Neutrophil (primary cell): ENCODE results near the gene WNT3A.

Experiments
- H3K27ac ChIP-seq: fragments of 200-600 bp; sonication (generic); 2 replicates; pipeline ENCODE4 v1.5.1; 2016; ENCODE audit warnings: mild to moderate bottlenecking, moderate library complexity
- H3K27me3 ChIP-seq: fragments of 200-600 bp; sonication (generic); 2 replicates; pipeline ENCODE4 v1.6.0; 2016; ENCODE audit warnings: mild to moderate bottlenecking
- H3K36me3 ChIP-seq: fragments of 200-600 bp; sonication (generic); 2 replicates; pipeline ENCODE4 v1.5.1; 2017
- H3K4me1 ChIP-seq, 2 experiments: fragments of 200-600 bp in 1 of 2; sonication (generic) in 1 of 2; 1 replicate in 1 of 2; 2 replicates in 1 of 2; pipeline versions ENCODE4 v1.5.1 to v1.6.1; 2013 to 2016; ENCODE audit warnings: low read depth in 1 of 2, low read length in 1 of 2, mild to moderate bottlenecking in 1 of 2, moderate library complexity in 1 of 2; ENCODE audit not compliant: control insufficient read depth in 1 of 2, insufficient read depth in 1 of 2
- H3K4me3 ChIP-seq, 2 experiments: fragments of 200-600 bp in 1 of 2; sonication (generic) in 1 of 2; 1 replicate in 1 of 2; 2 replicates in 1 of 2; pipeline ENCODE4 v1.5.1; 2013 to 2016; ENCODE audit warnings: low read depth in 1 of 2, low read length in 1 of 2, mild to moderate bottlenecking in 1 of 2, moderate library complexity in 1 of 2
- H3K9me3 ChIP-seq: fragments of 200-600 bp; sonication (generic); 2 replicates; pipeline ENCODE4 v1.5.1; 2016
- TF ChIP-seq, protein P1 (sequence below): fragments of 200-600 bp; sonication (generic); IDR thresholded peaks from 2 replicates; pipeline ENCODE4 v1.5.1; 2016; ENCODE audit warnings: antibody characterized with exemption

Gene WNT3A

DNA sequence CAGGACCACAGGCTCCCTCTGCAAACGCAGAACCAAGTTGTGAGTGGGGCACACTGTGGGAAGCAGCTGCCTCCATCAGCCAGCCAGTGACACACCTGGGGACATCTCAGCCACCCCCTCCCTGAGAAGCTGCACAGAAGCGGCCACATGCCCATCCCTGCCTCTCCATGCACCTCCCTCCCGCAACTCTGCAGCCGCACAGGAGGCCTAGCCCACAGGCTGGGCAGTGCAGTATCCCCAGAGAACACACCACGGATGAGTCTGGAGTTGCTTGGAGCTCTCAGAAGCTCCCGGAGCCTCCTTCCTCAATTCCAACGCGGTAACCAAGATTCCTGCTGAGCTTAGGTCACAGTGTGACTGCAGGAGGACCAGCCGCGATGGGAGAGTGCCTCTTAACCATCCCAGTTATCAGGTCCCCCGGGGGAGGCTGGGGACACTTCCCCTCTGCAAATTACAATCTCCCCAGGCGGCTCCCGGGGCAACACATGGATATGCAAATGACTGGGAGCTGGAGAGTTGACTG, 1.2 kb upstream of the WNT3A start:
- Histone ChIP-seq H3K9me3 (no peaks in the 10 kb centered on the region), H3K27ac (no peak overlapping the region), H3K4me3 (no peak overlapping the region), H3K27me3 (peaks cover 93% of the 10 kb centered on the region), H3K36me3 (no peaks in the 10 kb centered on the region), H3K4me1 (no peaks in the 10 kb centered on the region)
- TF ChIP-seq, protein P1, sequence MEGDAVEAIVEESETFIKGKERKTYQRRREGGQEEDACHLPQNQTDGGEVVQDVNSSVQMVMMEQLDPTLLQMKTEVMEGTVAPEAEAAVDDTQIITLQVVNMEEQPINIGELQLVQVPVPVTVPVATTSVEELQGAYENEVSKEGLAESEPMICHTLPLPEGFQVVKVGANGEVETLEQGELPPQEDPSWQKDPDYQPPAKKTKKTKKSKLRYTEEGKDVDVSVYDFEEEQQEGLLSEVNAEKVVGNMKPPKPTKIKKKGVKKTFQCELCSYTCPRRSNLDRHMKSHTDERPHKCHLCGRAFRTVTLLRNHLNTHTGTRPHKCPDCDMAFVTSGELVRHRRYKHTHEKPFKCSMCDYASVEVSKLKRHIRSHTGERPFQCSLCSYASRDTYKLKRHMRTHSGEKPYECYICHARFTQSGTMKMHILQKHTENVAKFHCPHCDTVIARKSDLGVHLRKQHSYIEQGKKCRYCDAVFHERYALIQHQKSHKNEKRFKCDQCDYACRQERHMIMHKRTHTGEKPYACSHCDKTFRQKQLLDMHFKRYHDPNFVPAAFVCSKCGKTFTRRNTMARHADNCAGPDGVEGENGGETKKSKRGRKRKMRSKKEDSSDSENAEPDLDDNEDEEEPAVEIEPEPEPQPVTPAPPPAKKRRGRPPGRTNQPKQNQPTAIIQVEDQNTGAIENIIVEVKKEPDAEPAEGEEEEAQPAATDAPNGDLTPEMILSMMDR, result no peak

DNA sequence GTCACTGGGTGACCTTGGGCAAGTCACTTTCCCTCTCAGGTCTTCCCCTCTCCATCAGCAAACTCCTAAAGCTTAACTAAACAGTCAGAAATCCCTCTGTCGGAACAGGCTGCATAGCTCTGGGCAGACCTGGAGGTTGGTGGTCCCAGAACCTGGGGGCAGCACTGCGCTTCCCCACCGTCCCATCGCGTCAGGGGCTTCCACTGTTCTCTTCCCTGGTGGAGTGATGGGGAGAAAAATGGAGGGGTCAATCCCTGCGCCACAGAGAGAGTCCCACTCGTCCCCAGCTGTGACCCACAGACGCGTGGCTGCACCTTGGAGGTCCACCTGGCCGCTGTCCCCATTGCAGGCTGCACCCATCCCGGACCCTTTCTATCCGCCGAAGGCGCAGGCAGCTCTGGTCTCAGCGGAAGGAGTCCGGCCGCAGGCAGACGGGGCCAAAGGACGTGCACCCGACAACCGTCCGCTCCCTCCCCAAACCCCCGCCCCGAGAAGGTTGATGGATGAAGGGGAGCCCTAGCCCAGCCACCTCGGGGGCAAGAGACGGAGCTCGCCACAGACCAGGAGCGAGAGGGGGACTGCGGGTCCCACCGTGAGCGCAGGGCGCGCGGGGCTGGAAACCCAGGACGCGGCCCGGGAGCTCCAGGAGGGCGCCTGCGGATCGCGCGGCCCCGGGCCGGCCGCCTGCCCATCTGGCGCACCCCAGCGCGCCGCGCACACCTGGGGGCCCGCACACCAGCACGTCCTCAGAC, 588 bp upstream of the WNT3A start:
- H3K36me3 ChIP-seq, result no peaks in the 10 kb centered on the region
- H3K4me3 ChIP-seq, result no peak overlapping the region
- peaks cover 96% of the 10 kb centered on the region for H3K27me3 ChIP-seq
- no peaks in the 10 kb centered on the region for H3K4me1 ChIP-seq
- H3K9me3 ChIP-seq, result no peaks in the 10 kb centered on the region
- TF ChIP-seq, protein P1, result no peak
- no peak overlapping the region for H3K27ac ChIP-seq

DNA sequence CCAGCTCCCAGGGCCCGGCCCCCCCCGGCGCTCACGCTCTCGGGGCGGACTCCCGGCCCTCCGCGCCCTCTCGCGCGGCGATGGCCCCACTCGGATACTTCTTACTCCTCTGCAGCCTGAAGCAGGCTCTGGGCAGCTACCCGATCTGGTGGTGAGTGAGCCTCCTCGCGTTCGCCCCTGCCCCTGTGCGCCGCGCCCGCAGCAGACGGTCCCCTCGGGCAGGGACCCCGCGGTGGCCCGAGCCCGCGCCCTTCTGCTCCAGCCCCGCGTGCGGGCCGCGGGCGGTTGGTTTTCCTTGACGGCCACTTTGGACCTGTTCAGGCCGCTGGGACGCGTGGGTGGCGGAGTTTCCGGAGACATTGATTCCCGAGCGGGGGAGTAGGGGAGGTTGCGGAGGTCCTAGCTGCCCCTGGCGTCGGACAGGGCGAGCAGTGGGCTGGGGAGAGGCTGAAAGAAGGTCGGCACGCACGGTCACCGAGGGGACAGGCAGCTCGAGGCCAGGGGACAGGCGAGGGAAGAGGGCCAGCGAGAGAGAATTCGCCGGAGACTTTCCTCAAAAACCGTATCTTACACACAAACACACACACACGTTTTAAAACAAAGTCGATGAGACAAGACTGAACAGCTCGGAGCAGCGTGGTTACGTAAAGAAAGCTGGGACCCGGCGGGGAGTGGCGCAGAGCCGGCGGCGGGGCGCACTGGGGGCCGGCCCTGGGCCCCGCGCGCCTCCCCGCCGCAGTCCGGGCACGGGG, 427 bp downstream of the WNT3A start:
- Histone ChIP-seq H3K4me1 (no peaks in the 10 kb centered on the region), H3K27me3 (peaks cover 97% of the 10 kb centered on the region), H3K27ac (no peak overlapping the region), H3K4me3 (no peak overlapping the region), H3K36me3 (no peaks in the 10 kb centered on the region), H3K9me3 (no peaks in the 10 kb centered on the region)
- TF ChIP-seq, protein P1, result no peak

DNA sequence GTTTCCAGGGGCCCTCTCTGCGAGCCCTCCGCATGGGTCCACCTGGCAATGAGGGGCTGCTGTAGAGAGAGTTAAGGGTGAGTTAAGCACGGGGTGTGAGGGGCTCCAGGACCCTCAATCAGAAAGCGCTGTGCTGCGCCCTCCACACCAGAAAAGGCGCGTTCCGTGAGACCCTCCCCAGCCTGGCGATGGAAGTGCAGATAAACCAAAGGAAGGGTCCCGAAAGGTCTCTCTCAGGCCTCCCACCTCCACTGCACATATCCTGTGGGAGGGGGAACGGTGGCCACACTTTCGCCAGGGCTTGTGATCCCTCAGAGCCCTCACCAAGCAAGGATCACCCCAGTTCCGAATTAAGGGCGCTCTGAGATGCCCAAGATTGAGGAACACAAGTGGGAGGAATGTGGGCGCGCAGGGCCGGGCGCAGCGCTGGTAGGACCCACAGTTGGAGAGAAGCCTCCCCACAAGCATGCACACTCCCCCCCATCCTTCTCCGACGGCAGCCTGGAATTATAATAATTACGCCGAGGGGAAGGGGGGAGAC, 1.1 kb downstream of the WNT3A start:
- H3K27me3 ChIP-seq, result peaks cover 97% of the 10 kb centered on the region

DNA sequence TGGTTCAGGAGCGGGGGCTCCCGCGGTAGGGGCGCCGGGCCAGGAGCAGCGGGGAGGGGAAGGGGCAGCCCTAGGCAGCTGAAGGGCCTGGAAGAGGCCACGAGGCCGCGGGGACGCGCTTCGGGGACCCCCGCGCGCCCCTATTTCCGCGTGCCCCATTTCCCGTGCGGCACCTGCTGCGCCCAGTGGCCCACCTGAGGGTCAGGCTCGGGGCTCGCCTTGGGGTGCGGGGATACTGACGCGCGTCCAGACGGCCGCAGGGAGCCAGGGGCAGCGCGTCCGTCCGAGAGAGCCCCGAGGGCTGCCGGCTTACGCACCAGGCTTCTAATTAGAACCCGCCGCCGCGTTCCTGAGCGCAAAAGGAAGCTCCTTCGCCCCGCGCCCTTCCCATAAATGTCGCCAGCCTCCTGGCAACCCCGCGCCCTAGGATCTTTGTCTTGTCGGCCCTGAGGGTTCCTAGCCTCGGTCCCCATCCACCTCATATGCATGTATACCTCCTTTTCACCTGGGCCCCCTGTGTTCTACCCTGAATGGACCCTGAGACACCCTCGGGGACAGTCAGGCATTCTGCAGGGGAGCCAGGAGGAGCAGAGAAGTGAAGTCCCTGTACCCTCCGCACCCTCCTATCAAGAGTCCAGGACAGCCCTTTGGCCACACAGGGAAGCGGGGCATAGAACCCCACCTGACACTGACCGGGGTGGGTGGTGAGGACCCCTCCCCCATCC, 1.8 kb downstream of the WNT3A start:
- Histone ChIP-seq H3K4me1 (no peaks in the 10 kb centered on the region), H3K4me3 (no peak overlapping the region), H3K27me3 (peaks cover 97% of the 10 kb centered on the region), H3K9me3 (no peaks in the 10 kb centered on the region), H3K36me3 (no peaks in the 10 kb centered on the region), H3K27ac (no peak overlapping the region)
- TF ChIP-seq, protein P1, result no peak

More for the DNA sequence above, 1.1 kb downstream of the WNT3A start:
- TF ChIP-seq, protein P1, result no peak
- Histone ChIP-seq H3K27ac (no peak overlapping the region), H3K36me3 (no peaks in the 10 kb centered on the region), H3K9me3 (no peaks in the 10 kb centered on the region), H3K4me1 (no peaks in the 10 kb centered on the region), H3K4me3 (no peak overlapping the region)
